HG03469 (cell line): ENCODE measurements around the gene GATC.
A peak's percentile ranks its signal among the peaks of the same experiment; 100 is the strongest.
"Not testable (repeated sequence)": the region's sequence is repeated elsewhere in the genome, so short reads cannot be mapped to it uniquely, and the experiment has no call there.

Source experiments
- ATAC-seq: cut with Tn5 transposase; IDR thresholded peaks from one replicate; pipeline ENCODE4 v1.9.1; 2021; ENCODE audit warnings: mild to moderate bottlenecking, moderate library complexity, moderate number of reproducible peaks; ENCODE audit not compliant: unreplicated experiment

Gene GATC

GRCh38 chr12:120432772-120433525, 13.3 kb upstream of the GATC start:
- no peak for ATAC-seq

- ATAC-seq, result peak; percentile 96
Observed at GRCh38 chr12:120437735-120438494, 8.3 kb upstream of the GATC start, which contains the start of gene COX6A1. TSS of gene COX6A1 (plus strand) at chr12:120438113. CDS start at chr12:120438127, 14 bp downstream.

- ATAC-seq, result no peak
Observed at GRCh38 chr12:120438495-120439198, 7.6 kb upstream of the GATC start.

- ATAC-seq, result no peak
Observed at GRCh38 chr12:120439646-120440247, 6.5 kb upstream of the GATC start.

- ATAC-seq, result no peak
Observed at GRCh38 chr12:120444676-120445075, 1.6 kb upstream of the GATC start.

GRCh38 chr12:120446844-120447178, 567 bp downstream of the GATC start:
- ATAC-seq, result not testable (repeated sequence)

- ATAC-seq, result no peak
Observed at GRCh38 chr12:120447992-120448391, 1.7 kb downstream of the GATC start.

- not testable (repeated sequence) for ATAC-seq
Observed at GRCh38 chr12:120452524-120452923, 6.3 kb downstream of the GATC start.

- no peak for ATAC-seq
Observed at GRCh38 chr12:120453060-120453750, 7.0 kb downstream of the GATC start.

- no peak for ATAC-seq
Observed at GRCh38 chr12:120453977-120454376, 7.7 kb downstream of the GATC start.

GRCh38 chr12:120455302-120455701, 9.1 kb downstream of the GATC start:
- no peak for ATAC-seq

GRCh38 chr12:120457133-120457532, 10.9 kb downstream of the GATC start:
- ATAC-seq, result no peak

- no peak for ATAC-seq
Observed at GRCh38 chr12:120460157-120460556, 13.9 kb downstream of the GATC start.

- ATAC-seq, result no peak
Observed at GRCh38 chr12:120462099-120462640, 15.9 kb downstream of the GATC start.

- ATAC-seq, result no peak
Observed at GRCh38 chr12:120463712-120464111, 17.5 kb downstream of the GATC start.

- ATAC-seq, result no peak
Observed at GRCh38 chr12:120465756-120466155, 19.5 kb downstream of the GATC start.

GRCh38 chr12:120466560-120467315, 20.5 kb downstream of the GATC start:
- ATAC-seq, result no peak

- no peak for ATAC-seq
Observed at GRCh38 chr12:120467439-120467838, 21.2 kb downstream of the GATC start.

- no peak for ATAC-seq
Observed at GRCh38 chr12:120468325-120468820, 22.1 kb downstream of the GATC start.
